MM.1S (cell line): ENCODE measurements around the gene NELL1.

Experiments used
- CTCF ChIP-seq: fragments of 300-600 bp; sonication (generic); IDR thresholded peaks from 2 replicates; pipeline ENCODE4 v1.5.1; 2016; ENCODE audit warnings: antibody characterized with exemption, low read length, mixed read lengths
- EZH2 ChIP-seq: fragments of 300-600 bp; sonication (generic); optimal IDR thresholded peaks from 2 replicates; pipeline ENCODE3; 2017; ENCODE audit warnings: low read depth, mild to moderate bottlenecking, antibody characterized with exemption, low read length, mixed read lengths

GRCh38 chr11:21254055-21254454 lies 584.7 kb downstream of the NELL1 start:
- TF ChIP-seq CTCF (no peak), EZH2 (no peak)
